Measurements from ENCODE around the gene CFAP298. TPM values are rescaled to one million over a fixed set of nuclear protein-coding genes. Genes with fewer than 3 reads are reported as not detected.

The CFAP298 gene
- total and polyA plus RNA-seq, 9 donors, result 18.6 to 39.5 (median 28.0) TPM

GRCh38 chr21:32599526-32599925, 12.7 kb downstream of the CFAP298 start:
- H3K27ac ChIP-seq, result no peak overlapping the region
- no peak overlapping the region for H3K4me3 ChIP-seq
- H3K4me1 ChIP-seq (ENCODE audit: insufficient read depth), result no peaks in the 10 kb centered on the region
- intact Hi-C loops (cut with DNase I), result loop anchor here in 2 of 4 donors (10.0 kb wide), 2 partner anchors 195 to 815 kb away; no protein-coding TSS in a partner anchor
- WGBS, 3 donors, result 83 to 92% (median 85%) methylated on average over 8 of the region's 8 CpGs
- no peaks in the 10 kb centered on the region for H3K36me3 ChIP-seq
- H3K9me3 ChIP-seq, result no peaks in the 10 kb centered on the region
- TF ChIP-seq POLR2A (IDR thresholded peaks at IDR 0.05) (no peak), EP300 (IDR thresholded peaks at IDR 0.05) (no peak), CTCF (IDR thresholded peaks at IDR 0.05) (no peak)
- H3K27me3 ChIP-seq, result no peaks in the 10 kb centered on the region
- DNase-seq, result no peak

- H3K27ac ChIP-seq, result no peak overlapping the region
- H3K27me3 ChIP-seq, result no peaks in the 10 kb centered on the region
- intact Hi-C loops (cut with DNase I), result loop anchor here in 2 of 4 donors (10.0 kb wide), 2 partner anchors 194 to 814 kb away; no protein-coding TSS in a partner anchor
- H3K4me3 ChIP-seq, result no peak overlapping the region
- TF ChIP-seq POLR2A (IDR thresholded peaks at IDR 0.05) (no peak), EP300 (IDR thresholded peaks at IDR 0.05) (no peak), CTCF (IDR thresholded peaks at IDR 0.05) (no peak)
- 71 to 78% (median 71%) methylated on average over 5 of the region's 5 CpGs for WGBS, 3 donors
- no peak for DNase-seq
- no peaks in the 10 kb centered on the region for H3K4me1 ChIP-seq (ENCODE audit: insufficient read depth)
- no peaks in the 10 kb centered on the region for H3K36me3 ChIP-seq
- no peaks in the 10 kb centered on the region for H3K9me3 ChIP-seq
Measured at GRCh38 chr21:32599091-32599490, 13.1 kb downstream of the CFAP298 start.

GRCh38 chr21:32597205-32597604, 15.0 kb downstream of the CFAP298 start:
- TF ChIP-seq CTCF (IDR thresholded peaks at IDR 0.05) (no peak), EP300 (IDR thresholded peaks at IDR 0.05) (no peak), POLR2A (IDR thresholded peaks at IDR 0.05) (no peak)
- intact Hi-C loops (cut with DNase I), result loop anchor here in 2 of 4 donors (10.0 kb wide), 2 partner anchors 192 to 812 kb away; no protein-coding TSS in a partner anchor
- no peak for DNase-seq
- Histone ChIP-seq H3K27me3 (no peaks in the 10 kb centered on the region), H3K36me3 (no peaks in the 10 kb centered on the region), H3K4me3 (no peak overlapping the region), H3K4me1 (ENCODE audit: insufficient read depth) (no peaks in the 10 kb centered on the region), H3K9me3 (no peaks in the 10 kb centered on the region), H3K27ac (no peak overlapping the region)
- WGBS, 3 donors, result 55 to 73% (median 56%) methylated on average over 6 of the region's 6 CpGs

- Histone ChIP-seq H3K4me3 (no peak overlapping the region), H3K36me3 (no peaks in the 10 kb centered on the region), H3K9me3 (no peaks in the 10 kb centered on the region), H3K27me3 (no peaks in the 10 kb centered on the region), H3K4me1 (ENCODE audit: insufficient read depth) (no peaks in the 10 kb centered on the region), H3K27ac (no peak overlapping the region)
- 75 to 91% (median 76%) methylated on average over 11 of the region's 11 CpGs for WGBS, 3 donors
- intact Hi-C loops (cut with DNase I), result loop anchor here in 2 of 4 donors (10.0 kb wide), 2 partner anchors 191 to 811 kb away; no protein-coding TSS in a partner anchor
- no peak for TF ChIP-seq CTCF (IDR thresholded peaks at IDR 0.05)
- TF ChIP-seq EP300 (IDR thresholded peaks at IDR 0.05), result no peak
- TF ChIP-seq POLR2A (IDR thresholded peaks at IDR 0.05), result no peak
- DNase-seq, result no peak
Measured at GRCh38 chr21:32595431-32595830, 16.7 kb downstream of the CFAP298 start.

Data from ovary (tissue), 9 donors.